Limb (tissue), 2 donors: ENCODE results near the gene DIPK1C.

Experiments
- DNase-seq, 2 donors: peaks; one replicate each; pipeline ENCODE4 v3.0.0-alpha.2; 2016; ENCODE audit errors: extremely low spot score in 2 of 2

DIPK1C gene

DNA sequence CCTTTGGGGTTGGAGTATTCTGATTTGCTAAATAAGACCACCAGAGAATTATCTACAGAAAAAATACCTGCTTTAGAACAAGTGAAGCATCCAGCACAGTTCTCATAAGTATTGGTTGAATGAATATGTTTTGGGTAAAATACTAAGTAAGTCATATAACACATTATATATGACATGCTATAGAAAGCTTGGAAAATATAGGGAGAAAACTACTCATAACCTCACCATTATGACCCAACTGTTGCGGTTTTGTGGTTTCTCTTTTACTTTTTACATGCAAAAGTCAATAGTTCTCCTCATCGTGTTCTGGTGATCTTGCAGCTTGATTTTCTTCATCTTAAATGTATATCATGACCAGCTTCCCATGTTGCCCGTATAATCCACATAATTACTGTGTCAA is 66.2 kb downstream of the DIPK1C start:
- DNase-seq: no peak

DNA sequence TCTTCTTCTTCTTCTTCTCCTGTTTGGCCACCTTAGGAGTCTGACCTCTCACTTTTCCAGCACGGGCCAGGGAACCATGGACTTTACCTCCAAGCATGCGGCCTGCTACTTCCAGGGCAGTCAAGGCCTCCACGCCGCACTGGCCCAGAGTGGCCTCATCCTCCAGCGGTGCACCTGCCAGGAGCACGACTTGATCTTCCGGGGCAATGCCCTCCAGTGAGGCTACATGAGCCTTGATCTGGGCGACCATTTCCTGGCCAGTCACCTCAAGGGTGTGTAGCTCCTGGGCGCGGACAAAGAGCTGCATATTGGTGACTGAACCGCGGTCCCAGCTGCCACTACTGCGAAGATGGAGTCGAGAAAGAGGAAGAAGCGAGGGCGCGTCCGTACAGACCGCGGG is 67.1 kb downstream of the DIPK1C start:
- DNase-seq: no peak

DNA sequence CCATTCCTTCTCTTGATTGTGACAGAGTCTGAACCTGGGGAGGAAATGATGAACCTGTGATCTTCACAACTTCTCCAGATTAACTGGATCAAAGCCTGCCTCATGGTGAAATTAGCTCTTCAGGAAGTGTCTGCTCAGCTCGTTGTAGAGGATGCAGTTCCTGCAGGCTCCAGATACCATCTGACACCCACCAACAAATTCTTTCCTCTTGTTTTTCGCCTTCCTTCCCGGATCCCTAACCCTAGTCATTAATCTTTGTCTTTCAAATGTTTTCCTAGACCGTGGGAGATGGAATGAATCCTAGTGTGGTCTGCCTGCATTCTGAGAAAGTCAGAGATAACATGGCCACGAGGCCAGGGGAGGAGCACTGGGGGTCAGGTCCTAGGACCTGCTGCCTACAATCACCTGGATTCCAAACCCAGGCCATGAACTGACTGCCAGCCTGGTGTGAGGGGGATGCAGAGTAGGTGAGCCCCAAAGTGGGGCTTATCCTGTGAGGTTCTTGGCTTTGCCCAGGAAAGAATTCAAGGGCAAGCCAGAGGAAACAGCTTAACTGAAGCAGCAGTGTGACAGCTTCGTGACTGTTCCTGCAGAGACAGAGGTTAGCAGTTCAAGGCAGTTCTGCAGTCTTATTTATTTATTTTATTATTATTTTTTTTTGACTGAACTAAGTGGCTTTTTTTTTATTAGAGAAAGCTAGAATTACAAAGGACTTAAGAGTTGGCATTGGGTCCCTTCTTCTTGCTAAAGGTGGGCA is 67.8 kb downstream of the DIPK1C start:
- DNase-seq: no peak

DNA sequence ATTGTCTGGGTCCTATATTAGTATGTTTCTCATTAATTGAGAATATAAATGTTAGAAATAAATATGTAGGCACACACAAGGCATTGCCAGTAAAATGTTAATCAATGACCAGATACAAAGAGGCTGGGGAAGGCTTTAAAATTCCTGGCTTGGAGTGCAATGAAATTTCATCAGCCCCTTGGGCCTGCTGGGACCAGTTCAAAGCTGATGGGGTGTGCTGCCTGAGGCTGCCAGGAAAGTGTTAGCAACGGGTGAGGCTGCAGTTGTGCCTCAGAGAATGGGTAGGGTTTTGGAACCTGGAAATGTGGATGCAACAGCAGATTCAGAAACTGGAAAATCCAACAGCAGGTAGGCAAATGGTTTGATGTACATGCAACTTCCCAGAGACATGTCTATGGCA is 68.9 kb downstream of the DIPK1C start:
- DNase-seq: no peak

DNA sequence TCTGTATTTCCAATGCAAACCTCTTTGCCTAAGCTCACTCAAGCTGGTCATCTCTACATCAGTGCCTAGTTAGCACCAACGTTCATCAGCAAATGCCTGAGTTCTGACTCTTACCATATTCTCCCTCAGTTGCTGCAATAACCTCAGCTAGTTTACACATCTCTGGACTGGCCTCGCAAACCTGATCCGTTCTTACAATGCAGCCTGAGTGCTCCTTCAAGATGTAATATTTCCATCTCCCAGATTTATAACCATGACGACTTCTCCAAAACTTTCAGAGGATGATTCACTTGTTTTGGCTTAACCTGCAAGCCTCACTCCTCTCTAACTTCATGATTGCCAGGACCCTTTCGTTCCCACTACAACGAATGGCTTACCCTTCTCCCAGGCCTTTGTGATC is 69.7 kb downstream of the DIPK1C start:
- no peak for DNase-seq
